Large intestine (tissue), 3 donors: ENCODE results near the gene MTAP. TPM values are rescaled to one million over a fixed set of nuclear protein-coding genes. Genes with fewer than 3 reads are reported as not detected.
"Not testable (repeated sequence)": the region's sequence is repeated elsewhere in the genome, so short reads cannot be mapped to it uniquely, and the experiment has no call there.

Experiments used
- DNase-seq, 2 donors: peaks; one replicate each; pipeline versions ENCODE4 v3.0.0 to v3.0.0-alpha.2; 2013
- H3K27ac ChIP-seq: one replicate; pipeline ENCODE4 v1.5.1; 2013; ENCODE audit warnings: low read length
- H3K27me3 ChIP-seq: 2 replicates; pipeline ENCODE4 v1.6.1; 2013; ENCODE audit warnings: low read length; ENCODE audit not compliant: control insufficient read depth, insufficient read depth
- H3K36me3 ChIP-seq: 2 replicates; pipeline ENCODE4 v1.6.1; 2013; ENCODE audit warnings: low read length; ENCODE audit not compliant: control insufficient read depth, insufficient read depth
- H3K4me1 ChIP-seq: one replicate; pipeline ENCODE4 v1.6.1; 2013; ENCODE audit warnings: low read length; ENCODE audit not compliant: control insufficient read depth, insufficient read depth
- H3K4me3 ChIP-seq: one replicate; pipeline ENCODE4 v1.5.1; 2013; ENCODE audit warnings: low read length
- H3K9me3 ChIP-seq: one replicate; pipeline ENCODE4 v1.6.1; 2013; ENCODE audit warnings: mild to moderate bottlenecking, low read depth, low read length, moderate library complexity; ENCODE audit not compliant: control insufficient read depth
- WGBS: methylation state at CpG from one replicate; pipeline ENCODE4 v1.1.5; 2013; ENCODE audit warnings: low lambda C conversion rate; ENCODE audit not compliant: insufficient coverage; 5-methylcytosine and 5-hydroxymethylcytosine counted together
- polyA plus RNA-seq: library from polyadenylated mRNA; unstranded; fragments of 120-200 nt; gene quantifications from one replicate; pipeline ENCODE4 v1.2.1, GENCODE V29; 2013

MTAP gene
- polyA plus RNA-seq, 1 donor = 25.1 TPM

DNA sequence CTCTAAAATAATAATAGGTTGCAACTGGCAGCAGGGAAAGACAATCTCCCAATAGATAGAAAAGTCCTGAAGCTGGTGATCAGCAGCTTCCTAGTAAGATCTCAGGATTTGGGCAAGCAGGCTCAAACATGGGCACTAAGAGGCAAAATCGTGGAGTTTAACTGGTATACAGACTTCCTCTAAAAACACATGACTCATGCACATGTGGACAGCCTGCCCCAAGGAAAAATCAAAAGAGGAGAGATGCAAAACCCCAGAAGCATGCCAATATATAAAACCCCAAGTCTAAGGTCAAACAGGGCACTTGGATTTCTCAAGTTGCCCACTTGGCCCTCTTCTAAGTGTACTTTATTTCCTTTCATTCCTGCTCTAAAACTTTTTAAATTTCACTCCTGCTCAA lies 129.0 kb downstream of the MTAP start:
- H3K9me3 ChIP-seq = no peaks in the 10 kb centered on the region
- no peak for DNase-seq
- peaks cover 4% of the 10 kb centered on the region for H3K36me3 ChIP-seq
- H3K27ac ChIP-seq = no peak overlapping the region
- H3K27me3 ChIP-seq = no peaks in the 10 kb centered on the region
- no peak overlapping the region for H3K4me3 ChIP-seq
- WGBS = no CpG with 5 or more reads among the region's 1 CpG
- H3K4me1 ChIP-seq = no peaks in the 10 kb centered on the region

GRCh38 chr9:21933281-21933680 lies 130.8 kb downstream of the MTAP start:
- no peaks in the 10 kb centered on the region for H3K9me3 ChIP-seq
- H3K27ac ChIP-seq = no peak overlapping the region
- peaks cover 4% of the 10 kb centered on the region for H3K36me3 ChIP-seq
- H3K4me3 ChIP-seq = no peak overlapping the region
- no peaks in the 10 kb centered on the region for H3K4me1 ChIP-seq
- no peaks in the 10 kb centered on the region for H3K27me3 ChIP-seq
- no peak for DNase-seq

GRCh38 chr9:21933865-21934264 lies 131.4 kb downstream of the MTAP start:
- no peak for DNase-seq
- Histone ChIP-seq H3K9me3 (no peaks in the 10 kb centered on the region), H3K27me3 (no peaks in the 10 kb centered on the region), H3K36me3 (peaks cover 4% of the 10 kb centered on the region), H3K4me3 (no peak overlapping the region), H3K27ac (no peak overlapping the region), H3K4me1 (no peaks in the 10 kb centered on the region)
- 100% methylated on average over 1 of the region's 2 CpGs for WGBS

GRCh38 chr9:21935631-21936030 lies 133.2 kb downstream of the MTAP start:
- Histone ChIP-seq H3K9me3 (no peaks in the 10 kb centered on the region), H3K27ac (no peak overlapping the region), H3K4me3 (no peak overlapping the region), H3K36me3 (peaks cover 4% of the 10 kb centered on the region), H3K4me1 (no peaks in the 10 kb centered on the region), H3K27me3 (no peaks in the 10 kb centered on the region)
- no peak for DNase-seq
- 86% methylated on average over 1 of the region's 1 CpG for WGBS

DNA sequence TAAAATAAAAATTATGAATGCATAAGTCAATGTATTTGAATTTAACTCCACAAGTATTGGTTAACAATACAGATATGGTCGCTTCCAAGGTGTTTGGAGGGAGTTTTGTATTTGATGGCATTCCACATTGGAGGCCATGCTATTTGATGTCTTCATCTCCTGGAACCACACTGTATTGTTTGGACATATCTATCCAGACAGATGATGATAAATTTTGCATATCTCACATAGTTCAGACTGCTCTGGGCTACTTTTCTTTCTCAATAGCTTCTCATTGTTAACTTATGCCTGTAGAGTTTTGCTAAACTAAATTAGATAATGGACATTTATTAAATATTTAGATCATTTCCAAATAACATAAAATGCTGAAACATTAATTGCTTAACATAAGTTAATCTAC lies 133.7 kb downstream of the MTAP start:
- no peaks in the 10 kb centered on the region for H3K27me3 ChIP-seq
- no CpG with 5 or more reads among the region's 1 CpG for WGBS
- no peaks in the 10 kb centered on the region for H3K9me3 ChIP-seq
- H3K27ac ChIP-seq = no peak overlapping the region
- H3K4me3 ChIP-seq = no peak overlapping the region
- peaks cover 1% of the 10 kb centered on the region for H3K36me3 ChIP-seq
- no peak for DNase-seq
- H3K4me1 ChIP-seq = no peaks in the 10 kb centered on the region

DNA sequence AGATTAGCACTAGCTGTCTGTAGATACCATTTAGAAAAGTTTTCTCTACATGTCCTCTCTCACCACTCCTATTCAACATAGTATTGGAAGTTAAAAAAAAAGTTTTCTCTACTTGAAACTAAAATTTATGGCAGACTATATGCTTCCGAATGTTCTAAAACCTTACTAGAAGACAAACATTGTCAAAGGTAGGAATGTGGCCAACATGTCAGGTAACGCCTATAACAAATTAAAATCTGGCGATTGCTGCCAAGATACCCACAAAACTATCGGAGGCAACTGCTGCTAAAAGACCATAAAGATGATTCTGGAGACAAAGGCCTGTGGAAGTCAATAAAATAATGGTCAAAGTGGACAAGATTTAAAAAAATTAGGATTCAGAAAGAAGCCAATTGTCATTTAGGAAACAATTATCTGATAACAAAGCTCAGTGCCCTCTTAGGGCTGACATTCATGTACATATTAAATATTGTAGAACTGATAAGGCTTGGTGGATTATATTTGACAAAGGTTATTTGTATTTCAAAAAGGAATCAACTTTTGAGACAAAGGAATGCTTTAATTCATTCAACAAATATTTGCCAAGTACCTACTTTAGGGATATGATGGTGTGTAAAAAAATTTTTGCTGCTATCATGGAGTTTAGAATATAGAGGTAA lies 139.0 kb downstream of the MTAP start:
- Histone ChIP-seq H3K4me1 (no peaks in the 10 kb centered on the region), H3K27ac (no peak overlapping the region), H3K27me3 (peaks cover 2% of the 10 kb centered on the region), H3K9me3 (no peaks in the 10 kb centered on the region), H3K4me3 (no peak overlapping the region), H3K36me3 (no peaks in the 10 kb centered on the region)
- no CpG with 5 or more reads among the region's 4 CpGs for WGBS
- DNase-seq = no peak

DNA sequence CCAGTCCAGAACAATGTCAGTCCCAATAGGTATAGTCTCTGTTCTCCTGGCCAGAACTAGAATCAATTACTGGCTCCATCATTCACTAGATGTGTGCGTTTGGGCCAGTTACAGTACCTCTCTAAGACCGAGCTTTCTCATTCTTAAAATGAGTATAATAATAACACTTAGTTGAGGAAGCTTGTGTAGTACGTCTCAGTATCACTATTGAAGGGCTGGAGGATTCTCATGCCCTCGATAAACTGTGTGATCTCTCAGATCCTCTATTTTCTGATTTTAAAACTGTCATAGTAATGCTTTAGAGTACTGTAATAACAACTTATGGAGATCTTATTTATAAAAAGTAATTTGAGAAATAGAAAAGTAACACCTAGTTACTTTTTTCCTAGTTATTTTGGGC lies 141.0 kb downstream of the MTAP start:
- no peaks in the 10 kb centered on the region for H3K36me3 ChIP-seq
- H3K4me1 ChIP-seq = no peaks in the 10 kb centered on the region
- 90% methylated on average over 2 of the region's 4 CpGs for WGBS

GRCh38 chr9:21945606-21946005 lies 143.2 kb downstream of the MTAP start:
- Histone ChIP-seq H3K27ac (no peak overlapping the region), H3K4me1 (no peaks in the 10 kb centered on the region), H3K9me3 (no peaks in the 10 kb centered on the region), H3K27me3 (peaks cover 2% of the 10 kb centered on the region), H3K36me3 (no peaks in the 10 kb centered on the region), H3K4me3 (no peak overlapping the region)
- no peak for DNase-seq
- no CpG with 5 or more reads among the region's 2 CpGs for WGBS

More for the DNA sequence above, 141.0 kb downstream of the MTAP start:
- Histone ChIP-seq H3K27me3 (peaks cover 2% of the 10 kb centered on the region), H3K4me3 (no peak overlapping the region), H3K27ac (no peak overlapping the region), H3K9me3 (no peaks in the 10 kb centered on the region)
- DNase-seq = no peak

DNA sequence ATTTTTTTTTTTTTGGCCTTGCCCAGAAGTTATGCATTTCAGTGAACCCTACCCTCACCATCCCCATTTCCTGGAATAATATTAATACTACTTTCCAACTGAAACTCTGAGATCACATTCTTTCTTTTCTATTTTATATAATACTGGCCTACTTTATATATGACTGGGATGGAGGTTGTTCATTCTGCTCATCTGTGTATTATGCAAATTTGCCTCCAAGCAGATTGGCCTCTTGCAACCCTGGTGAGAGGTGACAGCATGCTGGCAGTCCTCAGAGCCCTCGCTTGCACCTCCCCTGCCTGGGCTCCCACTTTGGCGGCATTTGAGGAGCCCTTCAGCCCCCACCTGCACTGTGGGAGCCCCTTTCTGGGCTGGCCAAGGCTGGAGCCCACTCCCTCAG lies 156.4 kb downstream of the MTAP start:
- Histone ChIP-seq H3K4me1 (no peaks in the 10 kb centered on the region), H3K36me3 (no peaks in the 10 kb centered on the region), H3K27ac (no peak overlapping the region), H3K9me3 (no peaks in the 10 kb centered on the region), H3K27me3 (peaks cover 13% of the 10 kb centered on the region), H3K4me3 (no peak overlapping the region)
- DNase-seq = no peak
- WGBS = no CpG with 5 or more reads among the region's 2 CpGs

DNA sequence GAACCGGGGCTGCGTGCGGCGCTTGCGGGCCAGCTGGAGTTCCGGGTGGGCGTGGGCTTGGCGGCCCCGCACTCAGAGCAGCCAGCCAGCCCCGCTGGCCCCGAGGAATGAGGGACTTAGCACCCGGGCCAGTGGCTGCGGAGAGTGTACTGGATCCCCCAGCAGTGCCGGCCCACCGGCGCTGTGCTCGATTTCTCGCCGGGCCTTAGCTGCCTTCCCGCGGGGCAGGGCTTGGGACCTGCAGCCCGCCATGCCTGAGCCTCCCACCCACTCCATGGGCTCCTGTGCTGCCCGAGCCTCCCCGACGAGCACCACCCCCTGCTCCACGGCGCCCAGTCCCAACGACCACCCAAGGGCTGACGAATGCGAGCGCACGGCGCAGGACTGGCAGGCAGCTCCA lies 156.8 kb downstream of the MTAP start:
- not testable (repeated sequence) for H3K36me3 ChIP-seq, H3K27ac ChIP-seq, H3K4me1 ChIP-seq, DNase-seq, H3K9me3 ChIP-seq, H3K4me3 ChIP-seq
- H3K27me3 ChIP-seq = peaks cover 17% of the 10 kb centered on the region
- WGBS = no CpG with 5 or more reads among the region's 33 CpGs

DNA sequence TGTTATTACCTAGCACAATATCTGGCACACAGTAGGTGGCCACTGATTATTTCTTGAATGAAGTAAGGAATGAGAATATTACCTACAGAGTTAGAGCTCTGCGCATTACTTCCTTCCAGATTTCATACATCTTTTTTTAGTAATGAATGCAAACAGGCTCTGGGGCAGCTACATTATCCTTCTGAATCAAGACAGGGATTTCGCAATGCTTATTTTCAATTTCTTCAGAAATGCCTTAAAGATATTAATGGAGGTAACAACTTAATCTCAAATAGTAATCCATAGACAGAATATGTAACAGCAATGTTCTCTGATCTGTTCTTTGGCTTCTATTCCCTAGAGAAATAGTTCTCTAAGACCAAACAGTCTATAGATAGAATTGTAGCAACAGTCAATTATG lies 159.1 kb downstream of the MTAP start:
- no peaks in the 10 kb centered on the region for H3K9me3 ChIP-seq
- H3K27ac ChIP-seq = no peak overlapping the region
- H3K4me3 ChIP-seq = no peak overlapping the region
- peaks cover 6% of the 10 kb centered on the region for H3K4me1 ChIP-seq
- peaks cover 34% of the 10 kb centered on the region for H3K27me3 ChIP-seq
- DNase-seq = no peak
- H3K36me3 ChIP-seq = no peaks in the 10 kb centered on the region
- WGBS = no CpG with 5 or more reads among the region's 2 CpGs
